ENCODE measurements around the gene GPR107. TPM values are rescaled to one million over a fixed set of nuclear protein-coding genes. Genes with fewer than 3 reads are reported as not detected.

The GPR107 gene
- polyA plus RNA-seq, 1 donor = 65.3 TPM

DNA sequence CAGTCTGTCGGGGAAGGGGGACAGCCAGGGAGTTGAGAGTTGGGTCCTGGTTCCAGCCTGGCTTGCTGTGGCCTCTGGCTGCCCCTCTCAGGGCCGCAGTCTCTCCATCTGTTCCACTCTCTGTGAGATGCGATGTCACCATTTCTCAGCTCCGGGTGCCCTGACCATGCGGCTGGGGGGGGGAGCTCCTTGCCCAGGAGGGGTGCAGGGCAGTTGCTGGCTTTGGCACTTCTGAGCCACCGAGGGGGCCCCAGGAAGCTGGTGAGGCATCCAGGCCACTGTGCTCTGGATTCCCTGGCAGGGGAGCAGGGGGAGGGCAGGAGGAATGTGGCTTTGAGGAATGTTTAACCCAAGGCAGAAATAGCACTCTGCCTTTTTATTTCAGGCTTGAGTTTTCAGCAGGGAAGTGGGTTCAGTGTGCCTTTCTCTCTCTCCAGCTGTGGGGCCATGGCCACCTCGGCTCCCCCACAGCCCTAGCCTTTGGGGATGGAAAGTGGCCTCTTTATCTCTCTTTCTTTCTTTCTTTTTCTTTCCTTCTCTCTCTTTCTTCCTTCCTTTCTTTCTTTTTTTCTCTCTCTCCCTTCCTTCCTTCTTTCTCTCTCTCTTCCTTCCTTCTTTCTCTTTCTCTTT, 129.5 kb downstream of the GPR107 start:
- DNase-seq = peak; percentile 70

DNA sequence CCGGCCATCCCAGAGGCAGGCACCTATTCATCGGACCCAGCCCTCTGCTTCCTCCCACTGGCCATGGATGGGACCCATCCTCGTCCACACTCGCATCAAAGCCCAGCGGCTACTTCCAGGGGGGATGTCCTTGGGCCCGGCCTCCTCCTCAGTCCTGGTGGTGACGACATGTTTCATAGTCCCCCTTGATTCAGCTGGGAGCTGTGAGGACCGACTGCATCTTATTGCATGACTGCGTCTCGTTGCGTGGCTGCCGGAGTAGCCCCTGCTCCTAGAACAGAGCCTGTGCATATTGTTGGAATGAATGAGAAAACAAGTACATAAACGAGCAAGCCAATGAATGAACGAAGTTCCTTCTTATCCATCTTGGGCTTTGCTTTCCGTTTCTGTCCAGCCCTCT, 131.3 kb downstream of the GPR107 start:
- no peak for DNase-seq

DNA sequence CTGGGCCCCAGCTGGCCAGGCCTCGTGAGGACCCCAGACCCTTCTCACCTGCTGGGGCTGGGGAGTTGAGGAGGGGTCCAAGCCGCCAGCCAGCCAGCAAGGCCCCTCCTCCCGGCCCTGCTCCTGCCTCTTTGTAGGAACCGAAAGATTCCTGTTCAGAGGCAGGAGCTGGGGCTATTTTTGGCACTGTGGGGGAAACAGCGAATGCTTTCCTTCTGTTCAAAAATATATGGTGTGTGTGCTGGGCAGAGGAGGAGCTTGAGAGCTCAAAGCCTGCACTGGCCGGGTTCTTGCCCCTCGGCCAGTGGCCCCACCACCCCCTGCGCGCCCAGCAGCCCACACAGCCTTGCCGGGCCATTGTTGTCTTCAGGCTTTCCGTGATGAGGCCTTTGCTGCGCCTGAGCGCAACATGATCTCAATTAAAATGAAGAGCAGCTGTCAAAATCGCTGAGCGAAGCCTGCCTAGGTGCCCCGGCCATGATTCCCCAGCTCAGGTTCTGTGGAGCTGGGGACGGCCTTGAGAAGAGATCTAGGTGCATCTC, 131.9 kb downstream of the GPR107 start:
- DNase-seq = no peak

DNA sequence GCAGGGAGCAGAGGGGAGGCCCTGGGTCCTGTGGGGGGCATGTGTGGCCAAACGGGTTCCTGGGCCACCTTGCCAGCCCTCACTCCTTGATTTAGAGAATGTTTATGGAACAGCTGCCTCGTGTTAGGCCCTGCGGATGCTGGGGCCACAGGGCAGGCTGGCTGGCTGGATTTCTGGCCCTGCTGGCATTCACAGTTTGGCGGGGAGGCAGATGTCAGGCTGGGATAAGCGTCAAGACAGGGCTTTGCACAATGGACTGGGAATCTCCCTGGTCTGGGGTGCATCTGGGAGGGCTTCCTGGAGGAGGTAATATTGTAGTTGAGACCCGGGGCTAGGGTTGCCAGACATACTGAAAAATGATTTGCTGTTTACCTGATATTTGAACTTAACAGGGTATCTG, 132.3 kb downstream of the GPR107 start:
- DNase-seq = no peak

DNA sequence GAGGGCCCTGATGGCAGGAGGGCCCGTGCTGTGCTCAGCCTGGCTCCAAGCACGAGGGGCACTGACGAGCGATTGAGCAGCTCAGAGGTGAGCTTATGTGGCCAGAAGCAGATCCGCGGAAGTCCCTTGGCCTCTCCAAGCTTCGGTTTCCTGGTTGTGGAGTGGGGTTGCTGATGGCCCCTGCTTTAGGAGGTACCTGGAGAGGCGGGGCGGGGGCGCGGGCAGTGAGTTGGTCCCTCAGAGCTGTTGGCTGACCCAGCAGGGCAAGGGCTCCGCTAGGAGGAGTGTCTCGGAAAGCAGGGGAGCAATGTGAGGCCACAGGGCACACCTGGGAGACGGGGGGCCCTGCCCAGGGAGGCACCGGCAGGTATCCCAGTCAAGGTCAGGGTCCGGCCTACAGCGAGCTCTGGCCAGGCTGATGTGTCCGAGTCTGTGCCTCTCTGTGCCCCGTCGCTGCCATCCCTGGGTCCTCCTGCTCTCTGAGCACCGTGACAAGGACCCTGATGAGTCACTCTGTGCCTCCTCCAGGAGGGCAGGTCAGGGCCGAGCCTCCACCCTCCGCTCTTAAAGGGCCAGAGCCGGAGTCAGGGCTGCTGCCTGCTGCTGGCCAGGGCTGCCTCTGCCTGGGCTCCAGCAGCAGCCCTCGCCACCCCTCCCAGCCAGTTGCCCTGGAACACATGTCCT, 133.3 kb downstream of the GPR107 start:
- no peak for DNase-seq

DNA sequence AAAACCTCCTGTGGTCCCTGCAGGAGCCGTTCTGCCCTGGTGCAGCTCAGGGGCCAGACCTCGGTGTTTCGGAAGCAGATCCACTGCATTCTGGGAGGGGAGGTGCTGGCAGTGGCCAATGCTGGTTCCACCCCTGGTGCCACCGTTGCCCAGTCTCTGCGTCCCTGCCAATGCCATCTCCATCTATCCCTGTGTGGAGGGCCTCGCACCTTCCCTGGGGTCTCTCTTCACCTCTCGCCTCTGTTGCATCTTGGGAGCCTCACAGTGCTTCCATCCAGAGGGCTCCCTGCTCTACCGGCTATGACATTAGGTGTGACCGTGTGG, 133.8 kb downstream of the GPR107 start:
- DNase-seq = no peak

DNA sequence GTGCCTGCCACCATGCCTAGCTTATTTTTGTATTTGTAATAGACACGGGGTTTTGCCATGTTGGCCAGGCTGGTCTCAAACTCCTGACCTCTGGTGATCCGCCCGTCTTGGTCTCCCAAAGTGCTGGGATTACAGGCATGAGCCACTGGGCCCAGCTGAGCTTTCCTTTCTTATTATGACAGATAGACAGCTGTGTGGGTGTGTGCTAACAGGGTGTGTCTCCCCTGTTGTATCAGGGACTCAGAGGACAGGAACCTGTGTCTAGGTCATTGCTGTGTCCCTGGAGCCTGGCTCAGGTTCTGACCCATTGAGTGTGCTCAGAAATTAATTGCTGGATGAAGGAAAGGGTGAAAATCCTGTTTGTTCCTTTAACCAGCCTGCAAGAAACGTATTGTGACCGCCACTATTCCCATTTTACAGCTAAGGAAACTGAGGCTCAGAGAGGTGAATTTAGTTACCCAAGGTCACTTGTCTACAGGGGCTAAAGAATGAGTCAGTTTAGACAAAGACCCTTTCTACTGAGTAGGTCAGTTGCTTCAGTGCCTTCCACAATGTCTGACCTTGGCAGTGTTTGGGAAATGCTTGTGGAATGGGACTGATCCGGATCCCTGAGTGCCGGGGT, 135.3 kb downstream of the GPR107 start:
- DNase-seq = no peak

Other genes with a start within 250 kb of the GPR107 start
- gene TOR1A, start 229.8 kb upstream of the GPR107 start, polyA plus RNA-seq (ENCODE audit: insufficient read length) = 46.4 TPM
- 79.5 TPM for gene C9orf78, start 218.6 kb upstream of the GPR107 start, polyA plus RNA-seq (ENCODE audit: insufficient read length)
- gene USP20, start 218.4 kb upstream of the GPR107 start, polyA plus RNA-seq (ENCODE audit: insufficient read length) = 18.3 TPM
- 57.8 TPM for gene FNBP1, start 10.7 kb upstream of the GPR107 start, polyA plus RNA-seq (ENCODE audit: insufficient read length)
- 24.2 TPM for gene NCS1, start 118.5 kb downstream of the GPR107 start, polyA plus RNA-seq (ENCODE audit: insufficient read length)
- 0.98 TPM for gene HMCN2, start 211.9 kb downstream of the GPR107 start, polyA plus RNA-seq (ENCODE audit: insufficient read length)

Measured in left kidney (tissue), 2 donors.